Fibroblast of lung (primary cell): Measurements from ENCODE around the gene DPP7. TPM values are rescaled to one million over a fixed set of nuclear protein-coding genes. Genes with fewer than 3 reads are reported as not detected.

Source experiments
- DNase-seq, 2 donors: peaks; one replicate each; pipeline versions ENCODE4 v3.0.0 to v3.0.0-alpha.2; 2010; ENCODE audit warnings: low read depth in 2 of 2
- H2AFZ ChIP-seq: 2 replicates; pipeline ENCODE4 v1.5.1; 2012; ENCODE audit warnings: low read length, control low read depth, inconsistent platforms
- H3K27ac ChIP-seq: 2 replicates; pipeline ENCODE4 v1.5.1; 2011; ENCODE audit warnings: low read length, control low read depth; ENCODE audit not compliant: insufficient read depth
- H3K27me3 ChIP-seq: 2 replicates; pipeline ENCODE4 v1.5.1; 2011; ENCODE audit warnings: mild to moderate bottlenecking, low read length; ENCODE audit not compliant: control insufficient read depth, insufficient read depth
- H3K36me3 ChIP-seq: 2 replicates; pipeline ENCODE4 v1.5.1; 2011; ENCODE audit warnings: low read length; ENCODE audit not compliant: control insufficient read depth, insufficient read depth
- H3K4me1 ChIP-seq: 2 replicates; pipeline ENCODE4 v1.5.1; 2011; ENCODE audit warnings: low read length; ENCODE audit not compliant: control insufficient read depth, insufficient read depth; ENCODE audit errors: extremely low read depth
- H3K4me2 ChIP-seq: 2 replicates; pipeline ENCODE4 v1.5.1; 2011; ENCODE audit warnings: low read length, control low read depth; ENCODE audit not compliant: insufficient read depth; ENCODE audit errors: extremely low read depth
- H3K4me3 ChIP-seq, 4 experiments: fragments of 200-600 bp in 1 of 4; sonication (generic) in 1 of 4; replicated peaks in 1 of 4; 2 replicates each; pipeline ENCODE4 v1.5.1; 2011 to 2016; ENCODE audit warnings: low read length in 4 of 4, low read depth in 3 of 4, mild to moderate bottlenecking in 3 of 4, control low read depth in 2 of 4, inconsistent platforms in 1 of 4, mixed read lengths in 1 of 4; ENCODE audit not compliant: insufficient read depth in 1 of 4; ENCODE audit errors: control extremely low read depth in 1 of 4
- H3K79me2 ChIP-seq: 2 replicates; pipeline ENCODE4 v1.5.1; 2012; ENCODE audit warnings: mild to moderate bottlenecking, low read length, inconsistent platforms; ENCODE audit not compliant: control insufficient read depth, insufficient read depth
- H3K9ac ChIP-seq: 2 replicates; pipeline ENCODE4 v1.5.1; 2011; ENCODE audit warnings: mild to moderate bottlenecking, low read length, control low read depth; ENCODE audit not compliant: insufficient read depth
- H3K9me3 ChIP-seq: 2 replicates; pipeline ENCODE4 v1.5.1; 2012; ENCODE audit warnings: low read depth, low read length; ENCODE audit not compliant: control insufficient read depth, insufficient read depth
- H4K20me1 ChIP-seq: 2 replicates; pipeline ENCODE4 v1.5.1; 2011; ENCODE audit warnings: low read length; ENCODE audit not compliant: control insufficient read depth, insufficient read depth; ENCODE audit errors: extremely low read depth
- CTCF ChIP-seq, 2 donors: IDR thresholded peaks in 1 of 2; conservative IDR thresholded peaks in 1 of 2; 1 replicate in 1 of 2; 2 replicates in 1 of 2; pipeline ENCODE4 v1.5.1; 2011 to 2012; ENCODE audit warnings: low read length in 2 of 2, control low read depth in 1 of 2, inconsistent platforms in 1 of 2, low read depth in 1 of 2, mild to moderate bottlenecking in 1 of 2
- EZH2 ChIP-seq: IDR thresholded peaks from 2 replicates; pipeline ENCODE4 v1.5.1; 2012; ENCODE audit warnings: low read length, control low read depth, mild to moderate bottlenecking; ENCODE audit errors: missing control alignments
- polyA plus RNA-seq, 2 donors: library from polyadenylated mRNA; depleted of rRNA in 1 of 2; stranded (reverse) in 1 of 2; unstranded in 1 of 2; fragments of >200 nt; gene quantifications; 2 replicates each; pipeline ENCODE4 v1.2.1, GENCODE V29; 2011 to 2012; ENCODE audit warnings: missing spikeins in 1 of 2
- total RNA-seq: library from RNA; depleted of rRNA; stranded (reverse); fragments of >200 nt; gene quantifications from 2 replicates; pipeline ENCODE4 v1.2.1, GENCODE V29; 2014

DPP7 gene
- total and polyA plus RNA-seq, 2 donors (not counting 1 experiment from before 2014, with no cell fraction given): 28.6 to 126 TPM

GRCh38 chr9:137077010-137077747 lies 37.4 kb downstream of the DPP7 start, which contains the start of gene UAP1L1:
UAP1L1 (plus strand) TSS chr9:137077517; CDS start chr9:137077533, 16 bp downstream.
- Histone ChIP-seq H3K9ac (peak within 1 kb of the TSS; percentile 59), H4K20me1 (no peaks in the 10 kb centered on the region), H3K4me2 (peak within 1 kb of the TSS; percentile 75), H2AFZ (peak within 1 kb of the TSS; percentile 55), H3K4me1 (peaks cover 8% of the 10 kb centered on the region), H3K27me3 (no peaks in the 10 kb centered on the region), H3K4me3 (peak within 1 kb of the TSS; percentile 61 to 80 (median 73)), H3K27ac (peak within 1 kb of the TSS; percentile 44), H3K36me3 (peaks cover 31% of the 10 kb centered on the region), H3K79me2 (peaks cover 22% of the 10 kb centered on the region), H3K9me3 (no peaks in the 10 kb centered on the region)
- TF ChIP-seq EZH2 (no peak), CTCF (conservative IDR thresholded peaks at IDR 0.05 in 1 of 2, IDR thresholded peaks at IDR 0.05 in 1 of 2; ENCODE audit: low read depth in 1 of 2, low read length in 2 of 2) (no peak)
- DNase-seq: peak; percentile 57 to 60

- peak overlapping the region in 2 of 4 experiments; percentile 19 to 79 for H3K4me3 ChIP-seq
- peak overlapping the region; percentile 38 for H2AFZ ChIP-seq
- TF ChIP-seq CTCF (conservative IDR thresholded peaks at IDR 0.05 in 1 of 2, IDR thresholded peaks at IDR 0.05 in 1 of 2; ENCODE audit: low read depth in 1 of 2, low read length in 2 of 2) (no peak), EZH2 (no peak)
- H4K20me1 ChIP-seq: no peaks in the 10 kb centered on the region
- peaks cover 8% of the 10 kb centered on the region for H3K4me1 ChIP-seq
- no peak overlapping the region for H3K9ac ChIP-seq
- H3K79me2 ChIP-seq: peaks cover 22% of the 10 kb centered on the region
- H3K4me2 ChIP-seq: peak overlapping the region; percentile 59
- peaks cover 26% of the 10 kb centered on the region for H3K36me3 ChIP-seq
- DNase-seq: no peak
- no peak overlapping the region for H3K27ac ChIP-seq
- no peaks in the 10 kb centered on the region for H3K9me3 ChIP-seq
- no peaks in the 10 kb centered on the region for H3K27me3 ChIP-seq
These were observed 37.9 kb downstream of the DPP7 start for GRCh38 chr9:137076636-137077009.

GRCh38 chr9:137075275-137075775 lies 39.2 kb downstream of the DPP7 start:
- H3K9ac ChIP-seq: no peak overlapping the region
- no peak for DNase-seq
- H3K27me3 ChIP-seq: no peaks in the 10 kb centered on the region
- no peak overlapping the region for H3K27ac ChIP-seq
- H2AFZ ChIP-seq: no peak overlapping the region
- TF ChIP-seq CTCF (conservative IDR thresholded peaks at IDR 0.05 in 1 of 2, IDR thresholded peaks at IDR 0.05 in 1 of 2; ENCODE audit: low read depth in 1 of 2, low read length in 2 of 2) (no peak), EZH2 (no peak)
- H3K4me3 ChIP-seq: no peak overlapping the region
- no peaks in the 10 kb centered on the region for H4K20me1 ChIP-seq
- peaks cover 13% of the 10 kb centered on the region for H3K4me1 ChIP-seq
- no peak overlapping the region for H3K4me2 ChIP-seq
- no peaks in the 10 kb centered on the region for H3K9me3 ChIP-seq
- peaks cover 22% of the 10 kb centered on the region for H3K79me2 ChIP-seq
- peaks cover 18% of the 10 kb centered on the region for H3K36me3 ChIP-seq
